ENCODE data around the gene CAPN14.

The CAPN14 gene

DNA sequence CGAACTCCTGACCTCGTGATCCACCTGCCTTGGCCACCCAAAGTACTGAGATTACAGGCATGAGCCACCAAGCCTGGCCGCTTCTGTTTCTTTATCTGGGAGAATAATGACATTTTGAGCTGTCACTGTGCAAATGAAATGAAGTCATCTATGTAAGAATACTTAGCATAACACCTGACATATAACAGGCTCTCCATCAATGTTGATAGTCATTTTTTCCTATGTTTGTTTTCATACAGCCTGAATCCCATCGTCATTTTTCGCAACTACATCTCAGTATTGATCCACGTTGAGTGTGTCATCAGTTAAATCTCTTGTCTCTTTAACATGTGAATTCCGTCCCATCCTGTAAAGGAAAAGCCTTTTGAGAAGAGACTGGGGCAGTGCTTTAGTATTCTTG, 6.4 kb upstream of the CAPN14 start:
- Mint-ChIP-seq H3K27me3 (ENCODE audit: low read depth) (peaks cover 29% of the 10 kb centered on the region), H3K9me3 (no peaks in the 10 kb centered on the region), H3K4me3 (no peak overlapping the region), H3K4me1 (ENCODE audit: low read depth) (peaks cover 23% of the 10 kb centered on the region), H3K27ac (no peak overlapping the region), H3K36me3 (ENCODE audit: low read depth) (no peaks in the 10 kb centered on the region)
- DNase-seq (ENCODE audit: low spot score), result no peak

DNA sequence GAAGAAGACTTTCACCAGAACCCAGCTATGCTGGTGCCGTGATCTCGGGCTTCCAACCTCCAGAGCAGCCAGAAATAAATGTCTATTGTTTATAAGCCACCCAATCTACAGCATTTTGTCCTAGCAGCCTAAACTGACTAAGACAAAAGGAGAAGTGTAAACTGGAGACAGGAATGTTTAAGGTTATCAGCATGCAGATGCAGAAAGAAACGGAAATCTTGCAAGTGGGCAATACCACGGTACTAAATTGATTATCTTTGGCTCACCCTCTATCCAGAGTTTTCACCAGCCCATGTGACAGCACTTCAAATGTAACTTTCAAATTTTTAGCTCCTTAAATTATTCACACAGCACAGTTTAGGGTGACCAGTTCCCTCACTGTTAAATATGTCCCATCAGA, 5.7 kb upstream of the CAPN14 start:
- H3K36me3 Mint-ChIP-seq (ENCODE audit: low read depth), result no peaks in the 10 kb centered on the region
- no peak overlapping the region for H3K4me3 Mint-ChIP-seq
- no peak for DNase-seq (ENCODE audit: low spot score)
- H3K4me1 Mint-ChIP-seq (ENCODE audit: low read depth), result peaks cover 26% of the 10 kb centered on the region
- no peak overlapping the region for H3K27ac Mint-ChIP-seq
- H3K27me3 Mint-ChIP-seq (ENCODE audit: low read depth), result peaks cover 27% of the 10 kb centered on the region
- H3K9me3 Mint-ChIP-seq, result no peaks in the 10 kb centered on the region

DNA sequence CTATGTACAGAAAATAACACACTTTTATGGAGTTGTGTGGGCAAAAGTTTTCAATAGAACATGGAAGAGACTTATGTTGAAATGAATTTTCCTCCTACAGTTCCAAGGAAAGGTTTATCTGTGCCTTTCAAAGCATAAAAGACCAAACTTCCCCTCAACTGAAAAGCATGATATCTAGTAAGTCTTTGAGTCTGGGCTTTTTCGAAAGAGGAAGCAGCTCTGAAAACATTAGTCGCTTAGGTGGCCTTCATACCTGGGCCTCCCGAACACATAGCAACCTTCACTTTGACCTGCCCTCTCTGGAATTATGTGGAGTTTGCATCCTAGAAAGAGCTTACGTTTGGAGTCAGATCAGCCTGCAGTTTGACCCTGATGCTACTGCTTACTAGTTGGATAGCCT, 4.8 kb upstream of the CAPN14 start:
- no peak overlapping the region for H3K27ac Mint-ChIP-seq
- no peak overlapping the region for H3K4me3 Mint-ChIP-seq
- no peaks in the 10 kb centered on the region for H3K9me3 Mint-ChIP-seq
- H3K4me1 Mint-ChIP-seq (ENCODE audit: low read depth), result peaks cover 35% of the 10 kb centered on the region
- peaks cover 27% of the 10 kb centered on the region for H3K27me3 Mint-ChIP-seq (ENCODE audit: low read depth)
- no peak for DNase-seq (ENCODE audit: low spot score)
- H3K36me3 Mint-ChIP-seq (ENCODE audit: low read depth), result no peaks in the 10 kb centered on the region

- no peak for DNase-seq (ENCODE audit: low spot score)
- H3K4me3 Mint-ChIP-seq, result peak overlapping the region; percentile 35
- H3K4me1 Mint-ChIP-seq (ENCODE audit: low read depth), result peaks cover 39% of the 10 kb centered on the region
- peak overlapping the region; percentile 55 for H3K27ac Mint-ChIP-seq
- peaks cover 27% of the 10 kb centered on the region for H3K27me3 Mint-ChIP-seq (ENCODE audit: low read depth)
- no peaks in the 10 kb centered on the region for H3K9me3 Mint-ChIP-seq
- no peaks in the 10 kb centered on the region for H3K36me3 Mint-ChIP-seq (ENCODE audit: low read depth)
Observed at GRCh38 chr2:31221544-31221943, 4.2 kb upstream of the CAPN14 start.

DNA sequence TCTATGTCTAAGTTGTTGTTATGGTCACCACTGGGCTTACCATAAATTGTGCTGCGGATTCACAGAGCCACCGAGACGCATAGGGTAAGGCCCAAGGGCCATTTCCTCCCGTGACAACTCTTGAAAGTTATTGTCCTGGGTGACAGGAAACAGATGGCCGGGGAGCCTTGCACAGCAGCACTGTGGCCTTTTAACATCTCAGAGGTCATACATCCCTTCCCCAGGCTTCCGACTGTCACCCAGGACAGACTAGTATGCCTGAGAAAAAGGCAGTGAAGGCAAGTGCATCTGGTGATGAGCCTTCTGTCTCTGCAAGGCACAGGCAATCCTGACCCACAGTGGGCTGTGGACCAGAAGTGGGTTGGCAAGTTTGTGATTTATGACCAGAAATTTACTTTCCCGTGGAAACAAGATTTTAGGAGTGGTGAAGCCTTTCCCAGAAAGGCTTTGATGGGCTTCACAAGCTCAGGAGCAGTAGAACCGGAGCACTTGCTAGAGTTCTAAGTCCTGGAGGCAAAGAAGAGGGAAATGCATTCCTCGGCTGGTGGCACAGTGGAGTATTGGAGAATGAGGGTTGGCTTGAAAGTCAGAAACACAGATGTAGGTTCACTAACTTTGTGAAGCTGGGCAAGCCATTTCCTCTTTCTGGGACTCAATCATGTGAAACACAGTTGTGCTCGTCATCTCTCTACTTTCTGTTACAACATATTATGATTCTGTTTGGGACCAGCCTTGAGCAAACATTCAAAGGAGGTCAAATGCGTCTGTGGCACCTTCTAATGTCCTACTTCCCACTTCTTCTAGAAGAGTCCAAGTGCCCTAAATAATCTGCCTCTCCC, 2.0 kb upstream of the CAPN14 start:
- no peaks in the 10 kb centered on the region for H3K9me3 Mint-ChIP-seq
- H3K27me3 Mint-ChIP-seq (ENCODE audit: low read depth), result peaks cover 20% of the 10 kb centered on the region
- DNase-seq (ENCODE audit: low spot score), result no peak
- no peak overlapping the region for H3K4me3 Mint-ChIP-seq
- no peaks in the 10 kb centered on the region for H3K36me3 Mint-ChIP-seq (ENCODE audit: low read depth)
- peaks cover 46% of the 10 kb centered on the region for H3K4me1 Mint-ChIP-seq (ENCODE audit: low read depth)
- H3K27ac Mint-ChIP-seq, result no peak overlapping the region

- H3K27me3 Mint-ChIP-seq (ENCODE audit: low read depth), result peaks cover 7% of the 10 kb centered on the region
- H3K4me1 Mint-ChIP-seq (ENCODE audit: low read depth), result peaks cover 52% of the 10 kb centered on the region
- DNase-seq (ENCODE audit: low spot score), result peak; percentile 20
- no peaks in the 10 kb centered on the region for H3K9me3 Mint-ChIP-seq
- H3K27ac Mint-ChIP-seq, result peak overlapping the region; percentile 67
- no peaks in the 10 kb centered on the region for H3K36me3 Mint-ChIP-seq (ENCODE audit: low read depth)
- H3K4me3 Mint-ChIP-seq, result peak overlapping the region; percentile 13
Observed at GRCh38 chr2:31216734-31217133, 581 bp downstream of the CAPN14 start.

DNA sequence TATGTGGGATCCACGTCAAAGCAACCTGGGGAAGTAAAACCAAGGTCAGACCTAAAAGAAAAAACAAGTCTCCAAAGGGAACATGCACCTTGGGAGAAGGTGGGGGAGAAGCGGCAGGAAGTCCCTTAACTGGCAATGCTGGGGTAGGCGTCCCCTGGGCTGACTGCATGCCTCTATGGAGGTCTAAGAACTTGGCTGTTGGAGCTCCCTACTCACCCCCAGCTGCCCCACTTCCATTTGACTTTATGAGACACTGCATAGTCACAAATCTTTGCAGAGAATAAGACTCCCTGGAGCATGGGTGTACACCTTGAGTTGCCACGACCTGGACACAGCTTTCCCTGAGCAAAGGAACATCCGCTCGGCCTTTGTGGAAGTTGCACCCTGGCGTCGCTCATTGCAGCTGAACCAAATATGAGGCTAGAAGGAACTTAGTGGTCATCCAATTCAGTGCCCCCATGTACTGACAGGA, 2.8 kb downstream of the CAPN14 start:
- no peak for DNase-seq (ENCODE audit: low spot score)
- Mint-ChIP-seq H3K27me3 (ENCODE audit: low read depth) (no peaks in the 10 kb centered on the region), H3K4me1 (ENCODE audit: low read depth) (peaks cover 41% of the 10 kb centered on the region), H3K4me3 (no peak overlapping the region), H3K27ac (no peak overlapping the region), H3K9me3 (no peaks in the 10 kb centered on the region), H3K36me3 (ENCODE audit: low read depth) (no peaks in the 10 kb centered on the region)

GRCh38 chr2:31213601-31214443, 3.5 kb downstream of the CAPN14 start:
- Mint-ChIP-seq H3K9me3 (no peaks in the 10 kb centered on the region), H3K27ac (no peak overlapping the region), H3K36me3 (ENCODE audit: low read depth) (no peaks in the 10 kb centered on the region), H3K4me1 (ENCODE audit: low read depth) (peaks cover 35% of the 10 kb centered on the region), H3K4me3 (no peak overlapping the region), H3K27me3 (ENCODE audit: low read depth) (no peaks in the 10 kb centered on the region)
- no peak for DNase-seq (ENCODE audit: low spot score)

DNA sequence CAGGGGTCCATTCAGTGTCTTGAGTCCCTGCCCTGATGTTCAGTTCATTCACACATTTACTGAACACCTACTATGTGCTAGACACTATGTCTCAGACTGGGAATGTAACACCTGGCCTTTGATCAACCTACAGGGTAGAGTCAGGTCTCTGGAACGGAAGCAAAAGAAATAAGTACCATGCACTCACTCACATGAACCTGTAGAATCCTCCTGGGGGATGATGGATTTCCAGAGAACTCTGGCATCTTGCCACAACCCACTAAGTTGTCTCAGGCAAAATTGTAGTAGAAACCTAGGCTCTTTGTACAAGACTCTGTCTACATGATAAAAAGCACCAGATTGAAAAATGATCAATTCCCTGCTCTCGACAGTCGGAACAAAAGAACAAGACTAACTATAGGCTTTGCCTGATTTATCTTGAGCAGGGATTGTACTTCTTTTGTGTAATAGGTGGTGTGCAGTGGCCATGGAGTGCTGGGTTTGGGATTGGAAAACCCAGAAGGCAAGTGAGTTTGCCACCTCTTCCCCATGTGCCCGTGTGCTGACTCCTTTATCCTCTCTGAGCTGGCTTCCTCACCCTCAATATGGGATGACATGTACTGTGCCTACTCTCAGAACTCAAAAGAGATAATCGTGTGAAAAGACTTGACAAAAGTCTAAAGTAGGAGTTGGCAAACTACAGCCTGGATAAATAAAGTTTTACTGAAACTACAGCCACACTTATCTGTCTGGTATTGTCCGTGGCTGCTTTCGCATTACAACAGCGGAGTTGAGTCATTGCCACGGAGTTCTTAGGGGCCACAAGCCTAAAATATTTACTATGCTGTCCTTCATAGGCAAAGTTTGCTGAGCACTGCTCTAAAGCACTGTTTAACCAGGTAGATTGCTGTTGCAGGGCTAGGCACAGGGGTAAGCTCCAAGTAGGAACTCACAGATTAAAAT, 4.4 kb downstream of the CAPN14 start:
- H3K9me3 Mint-ChIP-seq, result no peaks in the 10 kb centered on the region

GRCh38 chr2:31208240-31208639, 9.1 kb downstream of the CAPN14 start:
- Mint-ChIP-seq H3K4me3 (no peak overlapping the region), H3K27ac (no peak overlapping the region)

More for the DNA sequence above, 4.4 kb downstream of the CAPN14 start:
- no peak for DNase-seq (ENCODE audit: low spot score)
- Mint-ChIP-seq H3K27me3 (ENCODE audit: low read depth) (no peaks in the 10 kb centered on the region), H3K36me3 (ENCODE audit: low read depth) (no peaks in the 10 kb centered on the region), H3K27ac (no peak overlapping the region), H3K4me1 (ENCODE audit: low read depth) (peaks cover 31% of the 10 kb centered on the region), H3K4me3 (no peak overlapping the region)

DNA sequence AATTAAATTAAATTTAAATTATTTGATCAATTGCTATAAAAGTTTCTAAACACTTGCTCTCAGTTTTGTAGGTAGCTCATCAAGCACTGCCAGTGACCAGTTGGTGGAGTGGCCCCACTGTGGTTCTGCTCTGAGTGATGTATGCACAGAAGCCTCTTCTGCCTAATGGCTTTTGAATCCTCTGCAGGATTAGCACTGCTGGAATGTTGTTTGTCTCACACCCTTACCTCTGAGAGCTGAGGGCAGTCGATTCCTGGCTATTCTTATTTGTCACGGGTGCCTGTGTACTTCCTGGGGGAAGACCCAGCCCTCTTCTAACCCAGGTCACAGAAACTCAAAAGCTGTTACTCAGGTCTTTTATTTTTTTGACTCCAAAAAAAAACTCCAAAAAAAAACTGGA, 9.5 kb downstream of the CAPN14 start:
- Mint-ChIP-seq H3K36me3 (ENCODE audit: low read depth) (no peaks in the 10 kb centered on the region), H3K27ac (no peak overlapping the region)

More at GRCh38 chr2:31208240-31208639, 9.1 kb downstream of the CAPN14 start:
- Mint-ChIP-seq H3K27me3 (ENCODE audit: low read depth) (peaks cover 2% of the 10 kb centered on the region), H3K9me3 (no peaks in the 10 kb centered on the region), H3K36me3 (ENCODE audit: low read depth) (no peaks in the 10 kb centered on the region), H3K4me1 (ENCODE audit: low read depth) (no peaks in the 10 kb centered on the region)
- no peak for DNase-seq (ENCODE audit: low spot score)

DNA sequence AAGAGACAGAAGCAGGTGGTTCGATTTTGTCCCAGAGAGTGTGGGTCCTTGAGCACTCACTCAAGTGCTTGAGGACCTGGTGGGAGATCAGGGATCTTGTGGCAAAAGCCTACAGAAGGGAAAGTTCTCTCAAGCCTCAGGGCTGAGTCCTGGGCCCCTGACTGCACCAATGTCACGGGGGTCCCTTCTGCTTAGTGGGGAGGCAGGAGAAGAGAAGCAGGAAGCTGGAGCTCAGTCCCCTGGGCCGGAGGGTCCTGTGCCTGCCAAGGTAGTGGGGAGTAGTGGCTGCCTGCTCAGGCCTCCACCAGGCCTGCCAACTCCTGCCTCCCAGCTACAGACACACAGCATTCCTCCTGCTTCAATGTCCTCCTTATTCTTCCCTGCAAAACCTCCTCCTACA, 11.7 kb downstream of the CAPN14 start:
- H3K36me3 Mint-ChIP-seq (ENCODE audit: low read depth), result no peaks in the 10 kb centered on the region
- H3K4me1 Mint-ChIP-seq (ENCODE audit: low read depth), result no peaks in the 10 kb centered on the region
- H3K27me3 Mint-ChIP-seq (ENCODE audit: low read depth), result peaks cover 2% of the 10 kb centered on the region
- no peak overlapping the region for H3K4me3 Mint-ChIP-seq
- no peaks in the 10 kb centered on the region for H3K9me3 Mint-ChIP-seq
- H3K27ac Mint-ChIP-seq, result no peak overlapping the region
- DNase-seq (ENCODE audit: low spot score), result no peak

More for the DNA sequence above, 9.5 kb downstream of the CAPN14 start:
- H3K9me3 Mint-ChIP-seq, result no peaks in the 10 kb centered on the region
- H3K4me1 Mint-ChIP-seq (ENCODE audit: low read depth), result no peaks in the 10 kb centered on the region
- no peak overlapping the region for H3K4me3 Mint-ChIP-seq
- no peak for DNase-seq (ENCODE audit: low spot score)
- peaks cover 2% of the 10 kb centered on the region for H3K27me3 Mint-ChIP-seq (ENCODE audit: low read depth)

- H3K36me3 Mint-ChIP-seq (ENCODE audit: low read depth), result no peaks in the 10 kb centered on the region
- H3K4me1 Mint-ChIP-seq (ENCODE audit: low read depth), result no peaks in the 10 kb centered on the region
- H3K27ac Mint-ChIP-seq, result no peak overlapping the region
- no peak overlapping the region for H3K4me3 Mint-ChIP-seq
- no peak for DNase-seq (ENCODE audit: low spot score)
- H3K9me3 Mint-ChIP-seq, result no peaks in the 10 kb centered on the region
- peaks cover 2% of the 10 kb centered on the region for H3K27me3 Mint-ChIP-seq (ENCODE audit: low read depth)
Observed at GRCh38 chr2:31205186-31205585, 12.1 kb downstream of the CAPN14 start.

Measured in T-helper 2 cell treated with Interferon-gamma antibody and Interleukin-4, amounts not matched to agents 5 μg/mL and 100 μg/mL, for 36 hours (primary cell).